HFF-Myc (cell line): Measurements from ENCODE around the gene ERVV-1.

Source experiments
- DNase-seq: peaks from one replicate; pipeline ENCODE4 v3.0.0-alpha.2; 2011; ENCODE audit warnings: low read depth; ENCODE audit errors: extremely low read depth
- H3K4me3 ChIP-seq: replicated peaks from 2 replicates; pipeline ENCODE4 v1.5.1; 2011; ENCODE audit warnings: low read depth, mild to moderate bottlenecking, control low read depth, low read length
- TF ChIP-seq, protein P1 (sequence below): IDR thresholded peaks from 2 replicates; pipeline ENCODE4 v1.5.1; 2012; ENCODE audit warnings: mild to moderate bottlenecking, low read depth, low read length, control low read depth; ENCODE audit errors: missing control alignments

Gene ERVV-1

DNA sequence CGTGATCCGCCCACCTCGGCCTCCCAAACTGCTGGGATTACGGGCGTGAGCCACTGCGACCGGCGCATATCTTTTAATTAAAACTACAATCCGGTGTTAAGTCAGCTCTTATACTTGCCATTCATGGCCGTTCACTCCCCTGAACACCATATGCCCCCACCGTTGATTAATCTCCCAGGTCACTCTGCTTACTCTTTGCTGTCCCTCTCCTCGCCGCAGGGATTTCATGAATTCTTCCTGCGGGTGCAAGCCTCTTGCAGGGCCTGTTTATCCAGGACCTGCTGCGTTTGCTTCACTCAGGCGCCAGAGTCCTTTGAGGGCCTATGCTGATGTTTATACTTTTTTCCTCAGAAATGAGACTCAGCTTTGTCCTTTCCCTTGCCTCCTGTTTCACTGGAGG, 31.8 kb downstream of the ERVV-1 start:
- no peak for DNase-seq

DNA sequence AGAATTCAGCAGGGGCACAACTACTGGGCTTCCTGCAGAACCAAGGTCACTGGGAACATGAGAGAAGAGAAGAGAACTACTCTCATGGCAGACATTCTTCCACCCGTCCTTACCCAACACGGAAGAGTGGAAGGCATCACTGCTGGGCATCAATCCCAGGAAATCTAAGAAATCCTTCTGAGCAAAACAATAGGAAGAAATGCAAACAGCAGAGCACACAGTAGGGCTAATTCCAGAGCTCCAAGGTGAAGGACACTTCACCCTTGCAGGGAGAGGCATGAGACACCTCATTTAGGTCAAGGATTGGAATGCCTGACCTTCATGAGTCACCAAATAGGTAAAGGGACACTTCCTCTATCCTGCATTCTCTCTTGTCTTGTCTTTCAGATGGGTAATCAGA, 33.7 kb downstream of the ERVV-1 start:
- DNase-seq = no peak
- TF ChIP-seq, protein P1, sequence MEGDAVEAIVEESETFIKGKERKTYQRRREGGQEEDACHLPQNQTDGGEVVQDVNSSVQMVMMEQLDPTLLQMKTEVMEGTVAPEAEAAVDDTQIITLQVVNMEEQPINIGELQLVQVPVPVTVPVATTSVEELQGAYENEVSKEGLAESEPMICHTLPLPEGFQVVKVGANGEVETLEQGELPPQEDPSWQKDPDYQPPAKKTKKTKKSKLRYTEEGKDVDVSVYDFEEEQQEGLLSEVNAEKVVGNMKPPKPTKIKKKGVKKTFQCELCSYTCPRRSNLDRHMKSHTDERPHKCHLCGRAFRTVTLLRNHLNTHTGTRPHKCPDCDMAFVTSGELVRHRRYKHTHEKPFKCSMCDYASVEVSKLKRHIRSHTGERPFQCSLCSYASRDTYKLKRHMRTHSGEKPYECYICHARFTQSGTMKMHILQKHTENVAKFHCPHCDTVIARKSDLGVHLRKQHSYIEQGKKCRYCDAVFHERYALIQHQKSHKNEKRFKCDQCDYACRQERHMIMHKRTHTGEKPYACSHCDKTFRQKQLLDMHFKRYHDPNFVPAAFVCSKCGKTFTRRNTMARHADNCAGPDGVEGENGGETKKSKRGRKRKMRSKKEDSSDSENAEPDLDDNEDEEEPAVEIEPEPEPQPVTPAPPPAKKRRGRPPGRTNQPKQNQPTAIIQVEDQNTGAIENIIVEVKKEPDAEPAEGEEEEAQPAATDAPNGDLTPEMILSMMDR = no peak
- no peak overlapping the region for H3K4me3 ChIP-seq

More for the DNA sequence above, 31.8 kb downstream of the ERVV-1 start:
- no peak overlapping the region for H3K4me3 ChIP-seq
- TF ChIP-seq, protein P1 = no peak

DNA sequence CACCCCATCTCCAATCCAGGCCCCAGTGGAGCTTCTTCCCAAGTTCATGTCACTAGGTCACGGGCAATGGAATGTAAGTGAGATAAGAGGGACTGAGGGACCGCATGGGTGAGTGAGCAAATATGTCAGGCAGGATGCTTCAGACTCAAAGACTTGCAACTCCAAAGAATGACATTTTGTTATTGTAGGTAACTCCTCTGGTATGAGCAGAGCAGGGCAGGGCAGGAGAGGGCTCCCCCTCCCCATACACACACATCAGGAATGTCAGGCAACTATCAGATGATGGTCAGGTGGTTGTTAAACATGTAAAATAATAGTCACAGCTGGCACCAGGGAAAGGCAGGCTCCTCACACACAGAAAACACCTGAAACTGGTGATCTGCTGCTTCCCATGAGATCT, 41.4 kb downstream of the ERVV-1 start:
- H3K4me3 ChIP-seq = no peak overlapping the region
- TF ChIP-seq, protein P1 = no peak
- DNase-seq = no peak

DNA sequence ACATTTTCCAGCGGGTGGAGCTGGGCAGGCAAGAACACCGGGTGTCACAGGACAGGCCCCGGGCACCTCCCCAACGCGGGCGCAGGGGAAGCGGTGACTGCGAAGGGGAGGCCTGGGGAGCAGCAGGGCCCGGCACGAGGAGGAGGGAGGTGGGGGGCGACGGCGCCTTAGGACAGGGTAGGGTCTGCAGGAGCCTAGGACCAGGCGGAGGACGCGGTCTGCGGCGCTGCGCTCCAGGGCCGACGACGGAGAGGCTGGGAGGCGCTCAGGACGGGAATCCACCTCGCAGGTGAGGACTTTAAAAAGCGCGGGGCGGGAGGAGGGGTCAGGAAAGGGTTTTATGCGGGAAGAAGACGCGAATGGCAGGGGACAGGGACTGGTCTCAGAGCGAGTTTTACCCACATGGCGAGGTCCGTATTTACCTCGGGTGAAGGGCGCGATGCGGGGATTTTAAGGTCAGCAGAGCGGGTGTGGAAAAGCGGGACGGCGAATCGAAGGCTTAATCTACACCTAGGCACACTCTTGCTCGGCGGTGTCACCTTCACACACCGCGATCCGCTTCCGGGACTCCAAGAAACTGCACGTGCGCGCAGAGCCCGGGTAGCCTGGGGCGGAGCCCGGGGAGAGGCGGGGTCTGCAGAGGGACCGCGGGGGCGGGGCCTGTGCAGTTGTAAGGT, 44.3 kb downstream of the ERVV-1 start:
- no peak overlapping the region for H3K4me3 ChIP-seq
- DNase-seq = no peak
- TF ChIP-seq, protein P1 = no peak
